Peyer's patch (tissue), 4 donors: ENCODE measurements around the gene RASGRP3.

ENCODE experiments used
- POLR2A ChIP-seq, 2 donors: fragments of 450-650 bp; IDR thresholded peaks; one replicate each; pipeline ENCODE4 v1.5.1; 2017; ENCODE audit warnings: antibody characterized with exemption in 2 of 2, mild to moderate bottlenecking in 2 of 2, moderate library complexity in 2 of 2
- TF ChIP-seq, protein P1 (sequence below), 6 experiments: fragments of 450-650 bp in 4 of 6; fragments of 200-600 bp in 2 of 6; sonication (generic) in 1 of 6; IDR thresholded peaks; one replicate each; pipeline ENCODE4 v1.5.1; 2017 to 2019; ENCODE audit warnings: antibody characterized with exemption in 6 of 6, mild to moderate bottlenecking in 3 of 6, moderate library complexity in 1 of 6

DNA sequence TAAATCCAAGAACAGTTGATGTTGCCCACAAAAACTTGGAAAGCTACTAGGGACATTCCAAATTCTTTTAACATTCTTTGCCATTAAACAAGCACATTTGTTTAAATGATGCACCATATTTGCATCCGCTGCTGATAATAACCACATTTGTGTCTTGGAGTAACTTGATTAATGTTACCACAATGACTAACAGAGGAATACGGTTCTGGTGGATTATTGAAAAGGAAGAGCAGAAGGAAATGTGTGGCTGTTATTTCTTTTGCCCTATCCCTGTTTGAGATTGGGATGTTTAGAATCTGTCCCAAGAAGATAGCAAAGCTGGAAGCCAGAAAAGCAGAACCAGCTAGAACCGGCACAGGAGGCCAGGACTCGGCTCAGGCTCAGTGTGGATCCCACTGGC, 39.2 kb upstream of the RASGRP3 start:
- TF ChIP-seq, protein P1, sequence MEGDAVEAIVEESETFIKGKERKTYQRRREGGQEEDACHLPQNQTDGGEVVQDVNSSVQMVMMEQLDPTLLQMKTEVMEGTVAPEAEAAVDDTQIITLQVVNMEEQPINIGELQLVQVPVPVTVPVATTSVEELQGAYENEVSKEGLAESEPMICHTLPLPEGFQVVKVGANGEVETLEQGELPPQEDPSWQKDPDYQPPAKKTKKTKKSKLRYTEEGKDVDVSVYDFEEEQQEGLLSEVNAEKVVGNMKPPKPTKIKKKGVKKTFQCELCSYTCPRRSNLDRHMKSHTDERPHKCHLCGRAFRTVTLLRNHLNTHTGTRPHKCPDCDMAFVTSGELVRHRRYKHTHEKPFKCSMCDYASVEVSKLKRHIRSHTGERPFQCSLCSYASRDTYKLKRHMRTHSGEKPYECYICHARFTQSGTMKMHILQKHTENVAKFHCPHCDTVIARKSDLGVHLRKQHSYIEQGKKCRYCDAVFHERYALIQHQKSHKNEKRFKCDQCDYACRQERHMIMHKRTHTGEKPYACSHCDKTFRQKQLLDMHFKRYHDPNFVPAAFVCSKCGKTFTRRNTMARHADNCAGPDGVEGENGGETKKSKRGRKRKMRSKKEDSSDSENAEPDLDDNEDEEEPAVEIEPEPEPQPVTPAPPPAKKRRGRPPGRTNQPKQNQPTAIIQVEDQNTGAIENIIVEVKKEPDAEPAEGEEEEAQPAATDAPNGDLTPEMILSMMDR (IDR thresholded peaks at IDR 0.05): no peak
- no peak for TF ChIP-seq POLR2A (IDR thresholded peaks at IDR 0.05)
